Neural progenitor cell (in vitro differentiated cells): ENCODE data around the gene SNX8. TPM values are rescaled to one million over a fixed set of nuclear protein-coding genes. Genes with fewer than 3 reads are reported as not detected.
A peak's percentile ranks its signal among the peaks of the same experiment; 100 is the strongest.

Source experiments
- DNase-seq: peaks from one replicate; pipeline ENCODE4 v3.0.0-alpha.2; 2016; ENCODE audit warnings: low spot score
- H2AFZ ChIP-seq: fragments of 200-600 bp; sonication (generic); replicated peaks from 2 replicates; pipeline ENCODE4 v1.6.1; 2016; ENCODE audit warnings: antibody characterized with exemption
- H3F3A ChIP-seq: fragments of 200-600 bp; sonication (generic); 2 replicates; pipeline ENCODE4 v1.6.1; 2016; ENCODE audit warnings: antibody characterized with exemption, low read depth
- H3K27ac ChIP-seq: fragments of 200-600 bp; sonication (generic); 2 replicates; pipeline ENCODE4 v1.5.1; 2016; ENCODE audit warnings: mild to moderate bottlenecking
- H3K27me3 ChIP-seq: fragments of 200-600 bp; sonication (generic); 2 replicates; pipeline ENCODE4 v1.6.1; 2016; ENCODE audit warnings: mild to moderate bottlenecking, moderate library complexity
- H3K36me3 ChIP-seq: fragments of 200-600 bp; sonication (generic); 2 replicates; pipeline ENCODE4 v1.5.1; 2016
- H3K4me1 ChIP-seq: fragments of 200-600 bp; sonication (generic); 2 replicates; pipeline ENCODE4 v1.6.1; 2016; ENCODE audit warnings: mixed run types
- H3K4me2 ChIP-seq: fragments of 200-600 bp; sonication (generic); 2 replicates; pipeline ENCODE4 v1.6.1; 2016
- H3K4me3 ChIP-seq: fragments of 200-600 bp; sonication (generic); 2 replicates; pipeline ENCODE4 v1.5.1; 2016
- H3K79me2 ChIP-seq: fragments of 200-600 bp; sonication (generic); 2 replicates; pipeline ENCODE4 v1.6.1; 2016; ENCODE audit warnings: low read depth
- H3K9ac ChIP-seq: fragments of 200-600 bp; sonication (generic); 2 replicates; pipeline ENCODE4 v1.6.1; 2016
- H3K9me3 ChIP-seq: fragments of 200-600 bp; sonication (generic); 2 replicates; pipeline ENCODE4 v1.5.1; 2016; ENCODE audit warnings: low read depth
- H4K20me1 ChIP-seq: fragments of 200-600 bp; sonication (generic); 2 replicates; pipeline ENCODE4 v1.6.1; 2016; ENCODE audit warnings: low read depth
- H3K27ac Mint-ChIP-seq: 3 replicates; pipeline ENCODE4 v1.8.0; 2021; ENCODE audit warnings: mixed read lengths
- H3K27me3 Mint-ChIP-seq: 2 replicates; pipeline ENCODE4 v1.8.0; 2022; ENCODE audit warnings: low read depth, mild to moderate bottlenecking, inconsistent platforms, moderate library complexity, mixed read lengths; ENCODE audit not compliant: insufficient read depth
- H3K36me3 Mint-ChIP-seq: 3 replicates; pipeline ENCODE4 v1.8.0; 2021; ENCODE audit warnings: mixed read lengths
- H3K4me1 Mint-ChIP-seq: 3 replicates; pipeline ENCODE4 v1.8.0; 2021; ENCODE audit warnings: mixed read lengths
- H3K4me3 Mint-ChIP-seq: 3 replicates; pipeline ENCODE4 v1.8.0; 2021; ENCODE audit warnings: mild to moderate bottlenecking, moderate library complexity, mixed read lengths
- H3K9me3 Mint-ChIP-seq: 3 replicates; pipeline ENCODE4 v1.8.0; 2020; ENCODE audit warnings: mixed read lengths
- EZH2 ChIP-seq: fragments of 200-600 bp; sonication (generic); IDR thresholded peaks from 2 replicates; pipeline ENCODE4 v1.6.1; 2017; ENCODE audit warnings: antibody characterized with exemption, mild to moderate bottlenecking, moderate library complexity
- EZH2phosphoT487 ChIP-seq: fragments of 200-600 bp; sonication (generic); IDR thresholded peaks from 2 replicates; pipeline ENCODE4 v1.6.1; 2017; ENCODE audit warnings: antibody characterized with exemption
- total RNA-seq: library from RNA; depleted of rRNA; stranded (reverse); fragments of >200 nt; gene quantifications from 2 replicates; pipeline ENCODE4 v1.2.3, GENCODE V29; 2015; ENCODE audit warnings: low replicate concordance
- TF ChIP-seq, protein P1 (sequence below): fragments of 200-600 bp; sonication (generic); IDR thresholded peaks from 2 replicates; pipeline ENCODE4 v1.5.1; 2017; ENCODE audit warnings: antibody characterized with exemption, mild to moderate bottlenecking

Gene SNX8
- total RNA-seq, 1 donor from 2014 or later, result 3.6 TPM

DNA sequence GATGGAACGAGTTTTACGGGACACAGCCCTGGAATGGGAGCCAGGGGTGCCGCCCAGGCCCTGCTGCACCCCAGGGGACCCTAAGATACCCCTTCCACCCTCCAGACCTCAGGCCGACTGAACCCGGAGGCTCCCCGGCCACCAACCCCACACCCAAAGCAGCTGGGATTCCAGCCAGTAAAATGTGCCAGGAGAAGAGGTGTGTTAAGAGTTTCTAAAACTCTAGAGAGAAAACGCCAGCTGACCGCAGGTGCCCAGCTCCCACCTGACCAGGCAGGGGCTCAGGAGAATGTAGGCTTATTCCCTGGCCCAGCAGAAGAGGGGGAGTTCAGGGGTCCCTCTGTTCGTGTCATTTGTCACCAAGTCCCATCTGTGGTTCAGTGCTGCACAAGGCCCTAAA lies 54.8 kb downstream of the SNX8 start:
- no peak overlapping the region for H2AFZ ChIP-seq
- no peak overlapping the region for H3K4me3 ChIP-seq
- peaks cover 4% of the 10 kb centered on the region for H3K4me1 Mint-ChIP-seq
- no peak overlapping the region for H3K4me3 Mint-ChIP-seq
- H3F3A ChIP-seq, result no peaks in the 10 kb centered on the region
- TF ChIP-seq EZH2phosphoT487 (no peak), EZH2 (no peak)
- TF ChIP-seq, protein P1, sequence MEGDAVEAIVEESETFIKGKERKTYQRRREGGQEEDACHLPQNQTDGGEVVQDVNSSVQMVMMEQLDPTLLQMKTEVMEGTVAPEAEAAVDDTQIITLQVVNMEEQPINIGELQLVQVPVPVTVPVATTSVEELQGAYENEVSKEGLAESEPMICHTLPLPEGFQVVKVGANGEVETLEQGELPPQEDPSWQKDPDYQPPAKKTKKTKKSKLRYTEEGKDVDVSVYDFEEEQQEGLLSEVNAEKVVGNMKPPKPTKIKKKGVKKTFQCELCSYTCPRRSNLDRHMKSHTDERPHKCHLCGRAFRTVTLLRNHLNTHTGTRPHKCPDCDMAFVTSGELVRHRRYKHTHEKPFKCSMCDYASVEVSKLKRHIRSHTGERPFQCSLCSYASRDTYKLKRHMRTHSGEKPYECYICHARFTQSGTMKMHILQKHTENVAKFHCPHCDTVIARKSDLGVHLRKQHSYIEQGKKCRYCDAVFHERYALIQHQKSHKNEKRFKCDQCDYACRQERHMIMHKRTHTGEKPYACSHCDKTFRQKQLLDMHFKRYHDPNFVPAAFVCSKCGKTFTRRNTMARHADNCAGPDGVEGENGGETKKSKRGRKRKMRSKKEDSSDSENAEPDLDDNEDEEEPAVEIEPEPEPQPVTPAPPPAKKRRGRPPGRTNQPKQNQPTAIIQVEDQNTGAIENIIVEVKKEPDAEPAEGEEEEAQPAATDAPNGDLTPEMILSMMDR, result no peak
- H3K36me3 Mint-ChIP-seq, result peaks cover 13% of the 10 kb centered on the region
- no peak for DNase-seq
- no peaks in the 10 kb centered on the region for H3K36me3 ChIP-seq
- H3K9me3 Mint-ChIP-seq, result no peaks in the 10 kb centered on the region
- no peaks in the 10 kb centered on the region for H3K4me1 ChIP-seq
- no peaks in the 10 kb centered on the region for H3K9me3 ChIP-seq
- H3K27ac Mint-ChIP-seq, result peak overlapping the region; percentile 43
- peak overlapping the region; percentile 32 for H3K9ac ChIP-seq
- H3K79me2 ChIP-seq, result no peaks in the 10 kb centered on the region
- no peak overlapping the region for H3K4me2 ChIP-seq
- no peak overlapping the region for H3K27ac ChIP-seq
- H3K27me3 Mint-ChIP-seq, result peaks cover 7% of the 10 kb centered on the region
- H4K20me1 ChIP-seq, result no peaks in the 10 kb centered on the region
- no peaks in the 10 kb centered on the region for H3K27me3 ChIP-seq

DNA sequence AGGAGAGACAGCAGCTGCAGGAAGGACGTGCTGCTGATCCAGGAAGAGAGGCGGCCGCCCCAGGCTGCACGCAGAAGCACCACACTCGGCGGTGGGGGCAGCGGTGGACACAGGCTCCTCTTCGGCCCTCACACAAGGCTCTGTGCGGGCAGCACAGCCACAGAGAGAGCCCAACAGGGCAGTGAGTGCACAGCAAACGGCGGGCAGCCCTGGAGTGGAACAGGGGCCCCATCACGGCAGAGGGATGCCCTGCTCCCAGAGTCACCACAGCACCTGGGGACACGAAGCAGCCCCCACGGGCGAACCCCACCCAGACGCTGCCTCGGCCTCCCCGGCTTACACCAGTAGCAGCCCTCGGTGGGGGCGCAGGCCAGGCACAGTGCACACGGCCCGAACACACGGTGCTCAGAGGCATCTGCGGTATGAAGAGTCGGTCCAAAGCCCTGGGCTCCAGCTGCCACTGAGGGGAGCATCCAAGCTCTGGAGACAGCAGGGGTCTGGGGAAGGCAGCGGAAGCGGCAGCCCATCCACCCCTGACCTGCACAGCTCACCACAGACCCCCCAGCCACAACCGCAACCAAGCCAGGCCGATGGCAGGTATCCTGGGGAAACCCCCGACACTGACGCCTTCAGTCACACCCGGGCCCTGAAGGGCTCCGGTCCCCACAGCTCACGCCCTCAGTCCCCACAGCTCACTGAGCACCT lies 55.4 kb downstream of the SNX8 start:
- no peaks in the 10 kb centered on the region for H3K4me1 Mint-ChIP-seq
- Histone ChIP-seq H3K79me2 (no peaks in the 10 kb centered on the region), H3K27ac (no peak overlapping the region), H3K4me2 (no peak overlapping the region), H2AFZ (no peak overlapping the region), H3K4me1 (no peaks in the 10 kb centered on the region), H3K9ac (peak overlapping the region; percentile 32), H3K4me3 (no peak overlapping the region), H3F3A (no peaks in the 10 kb centered on the region), H4K20me1 (no peaks in the 10 kb centered on the region), H3K9me3 (no peaks in the 10 kb centered on the region), H3K36me3 (no peaks in the 10 kb centered on the region), H3K27me3 (no peaks in the 10 kb centered on the region)
- H3K4me3 Mint-ChIP-seq, result no peak overlapping the region
- DNase-seq, result no peak
- H3K9me3 Mint-ChIP-seq, result no peaks in the 10 kb centered on the region
- peaks cover 7% of the 10 kb centered on the region for H3K36me3 Mint-ChIP-seq
- peaks cover 7% of the 10 kb centered on the region for H3K27me3 Mint-ChIP-seq
- TF ChIP-seq EZH2phosphoT487, result no peak
- TF ChIP-seq EZH2, result no peak
- TF ChIP-seq, protein P1, result no peak
- no peak overlapping the region for H3K27ac Mint-ChIP-seq

DNA sequence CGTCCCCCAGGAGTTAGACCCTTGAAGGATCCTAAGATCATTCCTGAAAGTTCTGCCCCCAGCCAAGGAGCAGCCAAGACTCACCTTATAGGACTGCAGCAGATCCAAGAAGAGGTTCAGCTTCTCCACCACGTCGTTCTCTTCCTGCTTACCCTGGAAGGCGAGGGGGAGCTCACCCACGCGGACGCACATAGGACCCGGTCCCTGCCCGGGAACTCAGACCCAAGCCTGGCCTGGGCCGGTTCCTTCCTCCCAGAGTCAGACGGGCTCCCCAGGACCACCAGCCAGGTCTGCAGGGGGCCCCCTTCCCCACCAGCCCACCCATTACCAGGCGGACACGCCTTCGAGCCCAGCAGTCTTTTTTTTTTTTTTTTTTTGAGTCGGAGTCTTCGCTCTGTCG lies 56.6 kb downstream of the SNX8 start:
- Mint-ChIP-seq H3K9me3 (no peaks in the 10 kb centered on the region), H3K4me3 (no peak overlapping the region), H3K36me3 (peaks cover 7% of the 10 kb centered on the region), H3K27ac (peak overlapping the region; percentile 46), H3K27me3 (peaks cover 9% of the 10 kb centered on the region), H3K4me1 (no peaks in the 10 kb centered on the region)
- H3K4me3 ChIP-seq, result no peak overlapping the region
- H3K9me3 ChIP-seq, result no peaks in the 10 kb centered on the region
- no peak overlapping the region for H3K27ac ChIP-seq
- no peaks in the 10 kb centered on the region for H4K20me1 ChIP-seq
- H2AFZ ChIP-seq, result no peak overlapping the region
- no peaks in the 10 kb centered on the region for H3K79me2 ChIP-seq
- TF ChIP-seq EZH2, result no peak
- H3K36me3 ChIP-seq, result no peaks in the 10 kb centered on the region
- H3K27me3 ChIP-seq, result no peaks in the 10 kb centered on the region
- H3K9ac ChIP-seq, result no peak overlapping the region
- H3K4me1 ChIP-seq, result no peaks in the 10 kb centered on the region
- no peak for DNase-seq
- no peak overlapping the region for H3K4me2 ChIP-seq
- no peaks in the 10 kb centered on the region for H3F3A ChIP-seq

DNA sequence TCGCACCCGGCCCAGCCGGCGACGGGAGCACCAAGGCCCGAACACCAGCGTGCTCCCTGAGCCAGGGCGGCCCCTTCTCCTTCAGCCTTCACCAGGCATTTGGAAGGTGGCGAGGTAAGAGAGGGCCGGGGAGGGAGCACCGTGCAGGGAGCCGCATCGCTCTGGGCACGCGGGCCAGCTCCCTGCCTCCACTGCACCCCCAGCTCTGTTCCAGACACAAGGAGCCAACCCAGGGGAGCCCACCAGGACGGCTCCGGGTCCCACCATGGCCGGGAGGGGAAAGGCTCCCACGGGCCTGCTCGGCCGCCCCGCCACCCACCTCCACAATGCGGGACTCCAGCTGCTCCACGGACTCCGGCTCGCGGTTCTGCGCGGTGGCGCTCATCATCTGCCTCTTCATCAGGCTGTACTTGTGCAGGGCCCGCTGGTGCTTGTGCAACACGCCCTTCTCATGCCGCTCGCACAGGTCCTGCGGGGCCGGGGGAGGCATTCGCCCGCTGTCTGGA lies 57.1 kb downstream of the SNX8 start:
- Mint-ChIP-seq H3K4me1 (no peaks in the 10 kb centered on the region), H3K4me3 (no peak overlapping the region), H3K27ac (no peak overlapping the region), H3K27me3 (peaks cover 9% of the 10 kb centered on the region), H3K9me3 (no peaks in the 10 kb centered on the region), H3K36me3 (peaks cover 7% of the 10 kb centered on the region)
- DNase-seq, result no peak
- Histone ChIP-seq H3K4me2 (no peak overlapping the region), H3K9ac (no peak overlapping the region), H3K9me3 (no peaks in the 10 kb centered on the region), H3K4me3 (no peak overlapping the region), H2AFZ (no peak overlapping the region), H3K27me3 (no peaks in the 10 kb centered on the region), H3K4me1 (no peaks in the 10 kb centered on the region), H3K27ac (no peak overlapping the region), H3K36me3 (no peaks in the 10 kb centered on the region), H4K20me1 (no peaks in the 10 kb centered on the region), H3F3A (no peaks in the 10 kb centered on the region), H3K79me2 (no peaks in the 10 kb centered on the region)
- TF ChIP-seq, protein P1, result no peak
- no peak for TF ChIP-seq EZH2
